ENCODE data around the gene MTOR.

Gene MTOR

DNA sequence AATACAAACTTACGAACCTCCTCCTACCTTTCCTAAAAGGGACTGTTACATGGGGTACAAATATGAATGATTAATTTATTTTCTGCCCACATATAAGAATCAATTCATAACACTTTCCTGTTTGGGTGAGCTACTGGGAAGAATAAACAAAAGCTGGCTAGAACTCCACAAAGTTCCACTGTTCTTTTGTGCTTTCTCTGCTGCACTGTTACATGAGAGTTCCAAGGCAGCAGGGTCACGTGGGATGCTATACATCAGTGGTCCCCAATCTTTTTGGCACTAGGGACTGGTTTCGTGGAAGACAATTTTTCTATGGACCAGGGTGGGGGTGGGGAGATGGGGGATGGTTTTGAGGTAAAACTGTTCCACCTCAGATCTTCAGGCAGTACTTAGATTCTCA lies 75.4 kb downstream of the MTOR start:
- Histone ChIP-seq H3K27ac (replicated peaks) (no peak overlapping the region), H3K27me3 (ENCODE audit: insufficient read depth, poor library complexity, severe bottlenecking) (no peaks in the 10 kb centered on the region), H3K4me3 (replicated peaks; ENCODE audit: insufficient read depth, low read length) (no peak overlapping the region)
- TF ChIP-seq SPI1 (IDR thresholded peaks at IDR 0.05; ENCODE audit: borderline replicate concordance, low read depth) (no peak), CTCF (IDR thresholded peaks at IDR 0.05; ENCODE audit: insufficient read depth, low read length) (no peak), GABPA (IDR thresholded peaks at IDR 0.05; ENCODE audit: low read depth) (no peak), REST (IDR thresholded peaks at IDR 0.05; ENCODE audit: insufficient replicate concordance, low read depth) (no peak), POLR2AphosphoS5 (IDR thresholded peaks at IDR 0.05; ENCODE audit: low read depth) (no peak)
- DNase-seq (ENCODE audit: low read depth in 1 of 2, low spot score in 1 of 2) = no peak

GRCh38 chr1:11184973-11185372 lies 77.4 kb downstream of the MTOR start:
- Histone ChIP-seq H3K27me3 (ENCODE audit: insufficient read depth, poor library complexity, severe bottlenecking) (no peaks in the 10 kb centered on the region), H3K27ac (replicated peaks) (no peak overlapping the region), H3K4me3 (replicated peaks; ENCODE audit: insufficient read depth, low read length) (no peak overlapping the region)
- DNase-seq (ENCODE audit: low read depth in 1 of 2, low spot score in 1 of 2) = no peak
- TF ChIP-seq POLR2AphosphoS5 (IDR thresholded peaks at IDR 0.05; ENCODE audit: low read depth) = no peak
- no peak for TF ChIP-seq CTCF (IDR thresholded peaks at IDR 0.05; ENCODE audit: insufficient read depth, low read length)
- TF ChIP-seq REST (IDR thresholded peaks at IDR 0.05; ENCODE audit: insufficient replicate concordance, low read depth) = no peak
- no peak for TF ChIP-seq GABPA (IDR thresholded peaks at IDR 0.05; ENCODE audit: low read depth)
- no peak for TF ChIP-seq SPI1 (IDR thresholded peaks at IDR 0.05; ENCODE audit: borderline replicate concordance, low read depth)

- no peak for TF ChIP-seq POLR2AphosphoS5 (IDR thresholded peaks at IDR 0.05; ENCODE audit: low read depth)
- TF ChIP-seq REST (IDR thresholded peaks at IDR 0.05; ENCODE audit: insufficient replicate concordance, low read depth) = no peak
- TF ChIP-seq SPI1 (IDR thresholded peaks at IDR 0.05; ENCODE audit: borderline replicate concordance, low read depth) = no peak
- no peak for TF ChIP-seq GABPA (IDR thresholded peaks at IDR 0.05; ENCODE audit: low read depth)
- TF ChIP-seq CTCF (IDR thresholded peaks at IDR 0.05; ENCODE audit: insufficient read depth, low read length) = no peak
- no peaks in the 10 kb centered on the region for H3K27me3 ChIP-seq (ENCODE audit: insufficient read depth, poor library complexity, severe bottlenecking)
- no peak for DNase-seq (ENCODE audit: low read depth in 1 of 2, low spot score in 1 of 2)
- no peak overlapping the region for H3K4me3 ChIP-seq (replicated peaks; ENCODE audit: insufficient read depth, low read length)
- no peak overlapping the region for H3K27ac ChIP-seq (replicated peaks)
Observed at GRCh38 chr1:11182884-11183283, 79.5 kb downstream of the MTOR start.
